CD14-positive monocyte (primary cell): ENCODE measurements around the gene DAP3. TPM values are rescaled to one million over a fixed set of nuclear protein-coding genes. Genes with fewer than 3 reads are reported as not detected.
A peak's percentile ranks its signal among the peaks of the same experiment; 100 is the strongest.

Experiments
- DNase-seq, 3 donors: peaks; one replicate each; pipeline ENCODE4 v3.0.0-alpha.2; 2011 to 2022
- H2AFZ ChIP-seq: 2 replicates; pipeline ENCODE4 v1.6.0; 2012; ENCODE audit warnings: mild to moderate bottlenecking, low read depth, low read length, inconsistent platforms; ENCODE audit not compliant: insufficient read depth, poor library complexity, severe bottlenecking
- H3K27ac ChIP-seq, 2 donors: 1 replicate in 1 of 2; 2 replicates in 1 of 2; pipeline ENCODE4 v1.5.1; 2012 to 2013; ENCODE audit warnings: low read length in 2 of 2, control low read depth in 1 of 2, inconsistent platforms in 1 of 2, low read depth in 1 of 2, mild to moderate bottlenecking in 1 of 2
- H3K27me3 ChIP-seq, 2 donors: one replicate each; pipeline versions ENCODE4 v1.6.0 to v1.6.1; 2011 to 2013; ENCODE audit warnings: low read length in 2 of 2; ENCODE audit not compliant: control insufficient read depth in 2 of 2, insufficient read depth in 2 of 2
- H3K36me3 ChIP-seq, 2 donors: replicated peaks in 1 of 2; 1 replicate in 1 of 2; 2 replicates in 1 of 2; pipeline versions ENCODE4 v1.5.1 to v1.6.1; 2012 to 2013; ENCODE audit warnings: low read length in 2 of 2, control low read depth in 1 of 2, inconsistent platforms in 1 of 2, mild to moderate bottlenecking in 1 of 2; ENCODE audit not compliant: insufficient read depth in 2 of 2, control insufficient read depth in 1 of 2
- H3K4me1 ChIP-seq, 2 donors: 1 replicate in 1 of 2; 2 replicates in 1 of 2; pipeline versions ENCODE4 v1.5.1 to v1.6.1; 2012 to 2013; ENCODE audit warnings: low read length in 2 of 2, control low read depth in 1 of 2, inconsistent platforms in 1 of 2, mild to moderate bottlenecking in 1 of 2, moderate library complexity in 1 of 2; ENCODE audit not compliant: insufficient read depth in 2 of 2, control insufficient read depth in 1 of 2
- H3K4me2 ChIP-seq: replicated peaks from 2 replicates; pipeline ENCODE3; 2012; ENCODE audit warnings: low read length, moderate library complexity, mild to moderate bottlenecking; ENCODE audit not compliant: poor library complexity, severe bottlenecking; ENCODE audit errors: extremely low read depth
- H3K4me3 ChIP-seq, 3 experiments: fragments of 200-600 bp in 1 of 3; sonication (generic) in 1 of 3; replicated peaks in 1 of 3; 1 replicate in 2 of 3; 2 replicates in 1 of 3; pipeline ENCODE4 v1.5.1; 2011 to 2013; ENCODE audit warnings: low read length in 3 of 3, mild to moderate bottlenecking in 3 of 3, control low read depth in 2 of 3, low read depth in 2 of 3, inconsistent platforms in 1 of 3, moderate library complexity in 1 of 3
- H3K79me2 ChIP-seq: 2 replicates; pipeline ENCODE4 v1.6.0; 2012; ENCODE audit warnings: mild to moderate bottlenecking, control low read depth, inconsistent platforms, low read length, moderate library complexity; ENCODE audit not compliant: insufficient read depth
- H3K9ac ChIP-seq: 2 replicates; pipeline ENCODE4 v1.6.0; 2017; ENCODE audit warnings: low read length, mild to moderate bottlenecking; ENCODE audit not compliant: insufficient read depth, poor library complexity, severe bottlenecking
- H3K9me3 ChIP-seq, 2 donors: replicated peaks in 1 of 2; 1 replicate in 1 of 2; 2 replicates in 1 of 2; pipeline versions ENCODE4 v1.5.1 to v1.6.1; 2012 to 2013; ENCODE audit warnings: low read length in 2 of 2, control low read depth in 1 of 2; ENCODE audit not compliant: control insufficient read depth in 1 of 2, insufficient read depth in 1 of 2
- H4K20me1 ChIP-seq: 2 replicates; pipeline ENCODE4 v1.6.0; 2012; ENCODE audit warnings: mild to moderate bottlenecking, low read length, control low read depth, moderate library complexity; ENCODE audit not compliant: insufficient read depth
- H3K27ac Mint-ChIP-seq, 7 donors: one replicate each; pipeline ENCODE4 v1.8.0; 2020; ENCODE audit warnings: mild to moderate bottlenecking in 7 of 7, mixed read lengths in 7 of 7, moderate library complexity in 6 of 7, inconsistent platforms in 2 of 7
- H3K27me3 Mint-ChIP-seq, 3 donors: one replicate each; pipeline ENCODE4 v1.8.0; 2021 to 2022; ENCODE audit warnings: low read depth in 3 of 3, mild to moderate bottlenecking in 3 of 3, mixed read lengths in 3 of 3, moderate library complexity in 3 of 3, inconsistent platforms in 1 of 3
- H3K36me3 Mint-ChIP-seq, 2 donors: one replicate each; pipeline ENCODE4 v1.8.0; 2020; ENCODE audit warnings: mixed read lengths in 2 of 2, inconsistent platforms in 1 of 2, mild to moderate bottlenecking in 1 of 2
- H3K4me1 Mint-ChIP-seq: one replicate; pipeline ENCODE4 v1.8.0; 2020; ENCODE audit warnings: mild to moderate bottlenecking, mixed read lengths
- H3K4me3 Mint-ChIP-seq, 2 donors: one replicate each; pipeline ENCODE4 v1.8.0; 2020; ENCODE audit warnings: mild to moderate bottlenecking in 2 of 2, mixed read lengths in 2 of 2, moderate library complexity in 1 of 2
- H3K9me3 Mint-ChIP-seq, 7 donors: one replicate each; pipeline ENCODE4 v1.8.0; 2020 to 2022; ENCODE audit warnings: mixed read lengths in 7 of 7, mild to moderate bottlenecking in 6 of 7, moderate library complexity in 6 of 7, inconsistent platforms in 2 of 7
- CTCF ChIP-seq: fragments of 200-600 bp; IDR thresholded peaks from one replicate; pipeline ENCODE4 v1.8.0; 2022; ENCODE audit warnings: antibody characterized with exemption, mild to moderate bottlenecking
- WGBS: methylation state at CpG from one replicate; pipeline ENCODE4 v1.1.5; 2013; ENCODE audit warnings: missing lambda C conversion rate; ENCODE audit not compliant: insufficient coverage; 5-methylcytosine and 5-hydroxymethylcytosine counted together
- intact Hi-C, 2 donors: fragments of 100-400 bp; cut with micrococcal nuclease; formaldehyde crosslinking; loops; one replicate each; pipeline versions ENCODE4 v1.15.0 to v1.15.1; 2023
- polyA plus RNA-seq, 3 donors: library from polyadenylated mRNA; depleted of rRNA in 1 of 3; unstranded in 2 of 3; stranded (reverse) in 1 of 3; fragments of 300-500 nt in 2 of 3; fragments of >200 nt in 1 of 3; fragmentation: Illumina TruSeq in 2 of 3; gene quantifications; 1 replicate in 2 of 3; 2 replicates in 1 of 3; pipeline ENCODE4 v1.2.3, GENCODE V29; 2012 to 2021

The DAP3 gene
- polyA plus RNA-seq, 3 donors = 69.0 to 79.3 (median 72.7) TPM

GRCh38 chr1:155719703-155720102 lies 30.8 kb downstream of the DAP3 start:
- intact Hi-C loops = no loop called here
- Histone ChIP-seq H3K4me2 (no peak overlapping the region), H3K27ac (no peak overlapping the region), H2AFZ (no peak overlapping the region), H3K9me3 (no peaks in the 10 kb centered on the region), H3K79me2 (no peaks in the 10 kb centered on the region), H3K36me3 (peaks cover 17 to 65% of the 10 kb centered on the region in 2 donors), H3K9ac (no peak overlapping the region), H3K4me3 (no peak overlapping the region), H4K20me1 (no peaks in the 10 kb centered on the region), H3K27me3 (no peaks in the 10 kb centered on the region), H3K4me1 (no peaks in the 10 kb centered on the region)
- Mint-ChIP-seq H3K27ac (peak overlapping the region in 1 of 7 donors; percentile 40), H3K9me3 (peaks cover 0 to 2% (median 0%) of the 10 kb centered on the region in 7 donors), H3K27me3 (no peaks in the 10 kb centered on the region), H3K4me1 (no peaks in the 10 kb centered on the region), H3K36me3 (peaks cover 29 to 71% of the 10 kb centered on the region in 2 donors), H3K4me3 (no peak overlapping the region)
- 100% methylated on average over 3 of the region's 4 CpGs for WGBS
- no peak for TF ChIP-seq CTCF
- DNase-seq = no peak

- WGBS = 100% methylated on average over 2 of the region's 3 CpGs
- Mint-ChIP-seq H3K27me3 (no peaks in the 10 kb centered on the region), H3K4me3 (no peak overlapping the region), H3K9me3 (no peaks in the 10 kb centered on the region), H3K4me1 (no peaks in the 10 kb centered on the region), H3K36me3 (peaks cover 37 to 65% of the 10 kb centered on the region in 2 donors), H3K27ac (peak overlapping the region in 1 of 7 donors; percentile 29)
- Histone ChIP-seq H3K4me2 (no peak overlapping the region), H2AFZ (no peak overlapping the region), H3K9me3 (no peaks in the 10 kb centered on the region), H3K4me3 (no peak overlapping the region), H3K4me1 (no peaks in the 10 kb centered on the region), H3K79me2 (no peaks in the 10 kb centered on the region), H4K20me1 (no peaks in the 10 kb centered on the region), H3K27ac (no peak overlapping the region), H3K9ac (no peak overlapping the region), H3K36me3 (peaks cover 38 to 74% of the 10 kb centered on the region in 2 donors), H3K27me3 (no peaks in the 10 kb centered on the region)
- DNase-seq = no peak
- TF ChIP-seq CTCF = no peak
- intact Hi-C loops = no loop called here
These were observed 36.3 kb downstream of the DAP3 start for GRCh38 chr1:155725142-155725541.
